Stimulated activated CD8-positive, alpha-beta memory T cell treated with anti-CD3 and anti-CD28 coated beads, Interleukin-15, amount 100 ng/mL, for 4 hours (primary cell): Measurements from ENCODE around the gene EPN2.

Experiments used
- DNase-seq, 2 donors: peaks; one replicate each; pipeline ENCODE4 v3.0.0-alpha.2; 2020; ENCODE audit warnings: low read depth in 2 of 2

Gene EPN2

DNA sequence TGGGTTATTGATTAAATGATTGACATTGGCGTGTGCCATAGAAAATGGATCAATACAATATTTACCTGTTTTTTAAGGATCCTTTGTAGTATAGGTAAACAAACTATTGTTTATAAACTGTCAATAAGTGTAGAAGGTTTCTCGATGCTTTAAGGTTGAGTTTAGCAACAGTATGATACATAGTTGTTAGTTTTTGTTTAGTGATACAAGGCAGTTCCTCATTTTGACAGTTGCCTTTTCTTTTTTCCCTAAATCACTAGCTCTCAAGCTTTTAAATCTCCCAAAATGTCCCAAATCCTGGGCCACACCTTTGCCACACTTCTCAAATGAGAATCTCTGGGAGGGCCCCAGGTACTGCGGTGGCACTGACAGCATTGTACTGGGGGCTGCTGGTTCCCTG is 57.3 kb downstream of the EPN2 start:
- no peak for DNase-seq

DNA sequence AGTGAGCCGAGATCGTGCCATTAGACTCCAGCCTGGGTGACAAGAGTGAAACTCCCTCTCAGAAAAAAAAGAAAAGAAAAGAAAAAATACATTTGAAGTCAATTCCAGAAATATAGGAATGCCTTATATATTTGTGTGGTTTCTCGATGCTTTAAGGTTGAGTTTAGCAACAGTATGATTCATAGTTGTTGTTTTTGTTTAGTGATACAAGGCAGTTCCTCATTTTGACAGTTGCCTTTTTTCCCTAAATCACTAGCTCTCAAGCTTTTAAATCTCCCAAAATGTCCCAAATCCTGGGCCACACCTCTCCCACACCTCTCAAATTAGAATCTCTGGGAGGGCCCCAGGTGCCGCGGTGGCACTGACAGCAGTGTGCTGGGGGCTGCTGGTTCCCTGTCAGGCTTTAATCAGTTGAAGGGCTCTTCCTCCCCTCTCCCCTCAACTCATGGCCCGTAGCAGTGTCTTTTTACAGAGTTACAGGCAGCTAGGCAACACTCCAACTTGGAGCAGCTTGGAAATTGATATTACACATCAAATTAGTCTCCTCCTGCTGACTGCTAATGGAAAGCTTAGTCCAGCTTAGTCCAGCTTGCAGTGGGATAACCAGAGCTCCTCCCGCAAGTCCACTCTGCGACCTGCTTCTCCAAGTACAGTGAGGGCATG is 58.4 kb downstream of the EPN2 start:
- DNase-seq = no peak

DNA sequence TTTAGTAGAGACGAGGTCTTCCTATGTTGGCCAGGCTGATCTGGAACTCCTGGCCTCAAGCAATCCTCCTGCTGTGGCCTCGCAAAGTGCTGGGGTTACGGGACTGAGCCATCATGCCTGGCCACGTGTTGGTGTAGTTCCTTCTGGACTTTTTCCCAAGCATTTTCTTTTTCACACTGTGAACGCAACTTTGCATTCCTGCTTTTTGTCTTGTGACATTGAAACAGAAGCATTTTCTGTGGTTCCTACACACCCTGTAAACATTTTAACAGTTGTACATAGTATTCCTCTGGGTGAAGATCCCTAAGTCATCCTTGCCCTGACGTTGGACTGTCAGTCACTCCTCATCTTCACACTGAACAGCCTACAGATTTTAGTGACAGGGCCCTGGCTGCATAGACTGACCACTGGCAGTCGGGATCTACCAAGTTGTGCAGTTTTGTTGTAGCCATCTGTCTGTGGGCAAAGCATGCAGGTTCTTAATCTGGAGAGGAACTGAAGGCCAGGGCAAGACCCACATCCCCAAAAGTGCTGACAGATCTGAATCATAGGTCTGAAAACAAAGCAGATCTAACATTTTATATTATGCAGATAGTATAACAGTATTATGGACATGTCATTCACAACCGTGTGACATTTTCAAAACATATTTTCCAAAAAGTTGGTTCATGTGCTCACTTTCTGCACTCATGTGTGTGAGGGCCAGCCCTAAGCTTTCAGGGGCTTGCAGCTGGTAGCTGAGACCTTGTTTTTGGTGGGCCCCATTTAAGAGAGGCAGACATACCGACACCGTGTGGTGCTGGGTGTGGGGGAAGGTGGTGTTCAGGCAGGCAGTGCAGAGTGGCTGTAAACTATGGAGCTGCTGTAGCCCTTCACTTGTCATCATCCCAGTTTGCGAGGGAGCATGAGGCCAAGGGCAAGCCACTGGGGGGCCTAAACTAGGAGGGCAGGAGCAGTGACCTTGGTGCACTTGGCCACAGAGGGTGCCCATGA is 59.9 kb downstream of the EPN2 start:
- no peak for DNase-seq

DNA sequence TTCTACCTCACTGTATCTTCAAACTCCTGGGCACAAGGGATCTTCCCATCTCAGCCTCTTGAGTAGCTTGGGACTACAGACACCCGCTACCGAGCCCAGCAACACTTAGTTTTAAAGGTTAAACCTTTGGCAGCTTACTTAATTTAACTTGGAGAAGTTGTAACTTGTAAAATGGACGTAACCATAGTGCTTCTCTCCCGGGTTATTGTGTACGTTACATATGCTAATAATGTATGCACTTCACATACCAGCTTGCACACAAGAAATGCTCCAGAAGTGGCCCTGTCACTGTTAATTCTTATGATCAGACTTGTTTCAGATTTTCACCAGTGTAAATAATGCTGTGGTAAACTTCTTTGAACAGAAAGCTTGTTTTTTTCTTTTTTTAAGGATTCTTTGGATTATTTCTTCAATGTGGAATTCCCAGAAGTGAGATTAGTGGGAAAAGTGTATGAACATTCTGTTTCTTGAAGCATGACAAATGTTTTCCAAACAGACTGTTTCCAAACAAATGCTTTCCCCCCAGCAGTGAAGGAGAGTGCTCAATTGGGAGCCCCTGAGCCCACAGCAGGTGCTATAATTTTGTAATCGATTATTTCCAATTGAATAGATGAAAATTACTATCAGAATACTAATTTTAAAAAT is 61.5 kb downstream of the EPN2 start:
- no peak for DNase-seq

DNA sequence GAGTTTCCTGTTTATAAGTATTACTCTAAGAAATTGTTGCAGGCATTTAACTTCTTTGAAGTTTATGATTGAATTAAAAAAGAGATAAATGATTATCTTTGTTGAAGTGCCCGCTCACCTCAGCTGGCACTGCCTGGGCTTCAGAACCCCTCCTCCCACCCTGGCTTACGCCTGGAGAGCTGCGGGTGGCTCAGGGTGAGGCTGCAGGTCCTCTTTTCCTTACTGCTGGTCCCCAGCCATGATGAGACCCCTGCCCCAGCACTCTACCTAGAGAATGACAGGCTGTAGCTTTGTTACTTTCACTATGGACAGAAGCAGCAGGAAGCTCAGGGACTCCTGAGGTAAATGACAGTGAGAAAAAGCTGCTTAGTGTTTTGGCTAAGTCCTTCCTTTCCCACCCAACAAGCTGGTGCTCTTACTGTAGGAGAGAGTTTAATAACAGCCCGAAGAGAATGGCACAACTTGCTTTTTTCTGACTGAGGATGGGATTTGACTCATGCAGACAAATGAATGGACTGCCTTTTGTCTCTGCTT is 62.1 kb downstream of the EPN2 start:
- DNase-seq = no peak

DNA sequence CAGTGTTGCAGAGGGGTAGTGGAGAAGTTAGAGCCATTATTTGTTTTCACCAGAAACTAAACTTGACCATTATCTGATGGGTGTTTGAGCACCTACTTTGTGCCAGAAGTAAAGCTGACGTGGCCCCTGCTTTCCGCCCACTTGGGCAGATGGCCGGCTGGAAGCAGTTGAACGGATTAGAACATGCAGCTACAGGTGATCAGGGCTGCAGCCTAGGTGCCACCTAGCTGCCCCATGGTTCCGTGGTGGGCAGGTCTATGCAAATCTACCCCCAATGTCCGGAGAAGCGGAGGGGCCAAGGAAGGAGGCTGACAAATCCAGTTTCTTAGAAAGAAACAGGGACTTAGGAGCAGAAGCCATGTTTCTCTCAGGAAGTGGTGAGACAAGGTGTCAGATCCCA is 62.7 kb downstream of the EPN2 start:
- no peak for DNase-seq

DNA sequence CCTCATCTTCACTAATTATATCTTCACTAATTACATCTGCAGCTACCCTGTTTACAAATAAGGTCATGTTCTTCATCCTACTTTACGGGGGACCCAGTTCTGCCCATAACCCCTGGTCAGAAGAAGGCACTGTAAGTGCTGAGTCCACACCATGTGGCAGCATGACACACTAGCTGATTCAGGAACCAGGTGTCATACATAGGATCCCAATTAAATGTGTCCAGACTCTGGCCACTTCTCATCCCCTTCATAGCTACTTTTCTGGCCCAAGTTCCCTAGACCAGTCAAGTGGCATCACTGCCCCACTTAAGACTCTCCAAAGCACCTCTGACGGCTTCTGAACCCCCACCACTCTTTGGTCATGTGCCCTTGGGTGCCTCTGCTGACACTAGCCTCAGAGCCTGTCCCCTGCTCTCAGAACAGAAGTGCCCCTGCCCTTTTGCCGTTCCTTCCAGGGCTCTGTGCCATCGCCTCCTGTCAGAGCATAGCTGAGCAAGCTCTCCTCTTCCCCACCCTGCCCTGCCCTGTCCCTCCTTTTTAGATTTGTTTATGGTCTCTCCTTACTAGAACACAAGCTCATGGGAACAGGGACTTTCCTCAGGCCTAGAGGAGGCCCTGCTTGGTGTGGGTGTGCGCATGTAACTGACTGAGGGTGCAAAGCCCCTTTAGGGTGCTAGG is 64.2 kb downstream of the EPN2 start:
- DNase-seq = no peak

DNA sequence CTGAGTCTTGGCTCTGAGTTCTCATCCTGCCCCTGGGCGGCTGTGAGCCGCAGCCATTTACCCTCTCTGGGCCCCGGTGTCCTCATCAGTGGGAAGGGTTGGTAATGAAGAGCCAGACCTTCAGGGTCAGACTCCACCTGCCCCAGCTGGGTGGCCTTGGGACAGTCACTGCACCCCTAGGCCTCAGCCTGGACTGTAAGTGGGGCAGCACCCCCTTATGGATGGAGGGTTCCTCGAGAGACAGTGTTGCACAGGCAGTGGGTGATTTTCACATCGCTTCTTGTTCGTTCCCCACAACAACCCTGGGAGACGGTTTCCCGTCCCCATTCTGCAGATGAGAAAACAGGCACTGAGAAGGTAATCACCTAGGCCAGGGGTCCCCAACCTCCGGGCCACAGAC is 64.8 kb downstream of the EPN2 start:
- DNase-seq = no peak

DNA sequence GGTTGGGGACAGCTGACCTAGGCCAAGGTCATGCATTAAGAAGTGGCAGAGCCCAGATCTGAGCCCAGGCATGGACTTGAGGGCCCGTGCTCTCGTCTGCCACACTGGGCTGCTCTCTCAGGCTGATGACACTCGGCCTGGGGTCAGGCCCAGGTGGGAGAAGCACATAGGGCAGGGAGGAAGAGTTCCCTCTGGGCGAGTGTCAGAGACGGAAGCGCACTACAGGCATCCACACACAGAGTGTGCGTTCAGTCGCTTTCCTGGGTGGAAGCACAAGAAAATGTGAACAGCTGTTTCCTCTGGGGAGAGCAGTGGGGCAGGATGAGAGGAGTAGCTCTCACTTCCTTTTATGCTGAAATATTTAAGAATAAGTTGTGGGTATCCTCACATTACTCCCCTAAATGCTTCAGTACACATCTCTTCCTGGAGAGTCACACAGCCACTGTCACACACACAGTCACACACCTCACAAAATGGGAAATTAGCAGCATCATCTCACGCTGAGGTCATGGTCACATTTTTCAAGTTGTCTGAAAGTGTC is 65.7 kb downstream of the EPN2 start:
- DNase-seq = no peak

DNA sequence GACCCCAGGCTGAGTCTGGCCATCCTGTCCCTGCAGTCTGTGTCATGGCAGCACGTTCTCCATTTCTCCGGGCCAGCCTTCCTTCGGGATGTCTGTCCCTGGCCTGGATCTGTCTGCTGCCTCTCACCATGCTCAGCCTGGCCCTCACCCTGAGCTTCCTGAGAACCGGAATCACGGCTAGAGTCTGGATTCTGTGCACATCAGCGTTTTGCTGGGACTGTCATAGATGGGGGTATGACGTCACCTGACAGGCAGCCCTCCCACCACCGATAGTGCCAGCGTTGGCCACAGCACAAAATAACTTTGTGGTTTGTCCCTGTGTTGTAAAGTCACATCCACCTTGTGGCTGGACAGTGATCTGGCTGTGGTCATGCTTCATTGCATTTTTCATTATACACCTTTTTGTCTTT is 66.2 kb downstream of the EPN2 start:
- no peak for DNase-seq

DNA sequence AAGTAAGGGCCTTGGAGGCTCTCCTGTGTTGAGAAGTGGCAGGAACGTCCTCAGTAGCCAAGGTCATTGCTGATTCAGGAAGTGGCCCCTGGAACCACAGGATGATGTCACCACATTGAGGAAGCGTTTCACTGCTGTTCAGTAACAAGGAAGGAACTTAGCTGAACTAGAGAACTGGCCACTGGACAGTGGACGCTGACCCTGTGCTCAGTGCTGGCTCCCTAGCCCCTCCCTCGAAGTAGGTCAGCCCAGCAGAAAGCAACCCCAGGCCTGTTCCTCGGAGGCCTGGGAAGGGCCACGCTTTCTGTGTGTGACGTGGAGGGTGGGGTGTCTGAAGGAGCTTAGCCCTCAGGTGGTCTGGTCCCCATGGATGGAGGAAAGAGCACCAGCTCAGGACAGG is 67.0 kb downstream of the EPN2 start:
- DNase-seq = no peak

DNA sequence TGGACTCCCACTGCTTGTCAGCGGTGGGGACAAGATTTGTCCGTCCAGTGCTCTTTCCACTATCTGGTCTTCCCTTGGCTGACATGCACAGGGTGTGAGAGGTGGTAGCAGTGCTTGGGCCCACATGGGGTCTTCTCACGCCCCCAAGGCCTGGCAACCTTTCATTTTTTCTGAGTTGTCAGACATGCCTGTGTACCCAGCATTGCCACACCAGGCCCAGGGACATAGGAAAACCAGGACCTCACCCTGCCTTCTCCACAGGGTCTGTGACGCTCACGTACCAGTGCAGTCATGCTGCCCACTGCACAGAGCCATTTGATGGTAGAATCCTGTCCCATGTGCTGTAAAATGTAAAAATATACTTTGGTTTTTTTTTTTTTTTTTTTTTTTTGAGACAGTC is 67.6 kb downstream of the EPN2 start:
- no peak for DNase-seq

DNA sequence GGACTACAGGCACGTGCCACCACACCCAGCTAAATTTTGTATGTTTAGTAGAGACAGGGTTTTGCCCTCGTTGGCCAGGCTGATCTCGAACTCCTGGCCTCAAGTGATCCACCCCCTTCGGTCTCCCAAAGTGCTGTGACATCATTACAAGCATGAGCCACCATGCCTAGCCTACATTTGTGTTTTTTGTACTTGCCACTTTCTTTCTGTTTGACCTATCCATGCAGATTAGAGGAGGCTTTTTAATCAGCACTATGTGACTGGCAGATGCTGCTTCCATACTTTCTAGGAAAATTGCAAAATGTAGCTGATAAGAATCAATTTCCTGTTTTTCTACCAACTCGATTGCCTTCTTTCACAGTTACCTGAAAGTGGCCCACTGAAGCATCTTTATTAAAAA is 68.1 kb downstream of the EPN2 start:
- no peak for DNase-seq

DNA sequence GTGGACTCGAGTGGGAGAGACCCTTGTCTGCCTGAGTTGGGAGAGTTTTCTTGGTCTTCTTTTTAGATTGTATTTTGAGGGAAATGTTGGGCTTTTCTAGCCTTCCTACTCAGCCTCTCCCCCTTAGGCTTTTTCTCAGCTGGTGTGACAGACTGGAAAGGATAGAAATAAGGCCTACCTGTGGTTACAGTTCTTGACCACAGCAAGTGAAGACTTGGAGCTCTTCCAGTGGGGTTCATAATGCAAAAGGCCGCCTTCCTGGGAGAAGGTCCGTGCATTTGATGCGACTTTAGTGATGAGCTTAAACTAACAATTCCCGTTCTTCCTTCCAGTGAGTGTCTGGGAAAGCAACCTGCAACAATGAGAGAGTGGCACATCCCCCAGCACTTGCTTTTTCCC is 68.6 kb downstream of the EPN2 start:
- no peak for DNase-seq

DNA sequence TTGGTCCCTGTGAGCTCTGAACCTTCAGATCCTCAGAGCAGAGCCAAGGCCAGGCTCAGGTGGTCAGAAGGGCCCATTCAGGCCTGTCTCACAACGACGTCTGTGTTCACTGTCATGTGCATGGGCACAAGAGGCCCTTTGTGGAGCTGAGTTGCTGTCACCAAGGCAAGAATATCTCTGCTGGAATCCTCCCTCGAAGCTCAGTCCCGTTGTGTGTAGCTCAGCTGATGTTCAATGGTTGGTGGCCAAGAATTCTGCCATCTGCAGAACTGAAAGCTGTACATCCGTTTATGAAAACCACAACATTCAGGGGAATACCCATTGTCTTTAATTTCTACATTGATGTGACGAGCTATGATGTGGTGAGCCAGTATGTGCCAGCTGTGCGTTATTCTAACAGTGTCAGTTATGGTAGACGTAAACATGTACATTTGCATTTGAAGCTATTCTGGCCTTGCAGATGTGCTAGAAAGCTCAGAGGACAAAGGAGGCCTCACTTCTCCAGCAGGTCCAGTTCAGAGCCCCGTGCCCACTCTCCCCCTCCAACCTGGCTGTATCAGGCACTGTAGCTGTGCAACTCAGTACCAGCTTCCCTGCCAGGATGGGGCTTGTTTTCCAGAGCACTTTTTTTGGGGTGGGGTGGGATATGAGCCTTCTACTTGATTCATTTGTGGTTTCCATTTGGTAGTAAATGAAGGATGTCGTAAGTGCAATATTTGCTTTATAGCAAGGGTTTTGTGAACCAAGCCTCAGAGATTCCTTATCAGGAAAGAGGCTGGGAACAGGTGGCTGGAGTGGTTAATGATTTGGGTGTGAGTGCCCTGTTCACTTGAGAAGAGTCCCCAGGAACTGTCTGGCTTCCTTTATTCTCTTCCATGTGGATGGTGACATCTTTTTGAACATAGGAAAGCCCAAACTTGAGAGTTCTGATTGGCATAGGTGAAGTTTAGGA is 69.3 kb downstream of the EPN2 start:
- no peak for DNase-seq

DNA sequence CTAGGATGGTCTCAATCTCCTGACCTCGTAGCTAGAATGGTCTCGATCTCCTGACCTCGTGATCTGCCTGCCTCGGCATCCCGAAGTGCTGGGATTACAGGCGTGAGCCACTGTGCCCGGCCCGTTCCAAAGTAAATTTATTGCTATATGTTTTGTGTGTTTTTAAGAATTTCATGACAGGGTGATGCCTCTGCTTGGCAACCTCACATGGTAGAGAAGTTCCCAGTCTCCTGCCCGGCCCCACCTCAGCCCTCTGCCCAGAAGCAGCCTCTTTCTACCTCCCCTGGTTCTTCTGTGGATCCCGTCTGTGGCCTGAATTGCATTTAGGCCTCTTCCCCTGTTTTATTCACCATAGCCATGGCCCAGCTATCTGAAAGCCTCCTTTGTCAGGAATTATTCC is 70.4 kb downstream of the EPN2 start:
- DNase-seq = no peak

DNA sequence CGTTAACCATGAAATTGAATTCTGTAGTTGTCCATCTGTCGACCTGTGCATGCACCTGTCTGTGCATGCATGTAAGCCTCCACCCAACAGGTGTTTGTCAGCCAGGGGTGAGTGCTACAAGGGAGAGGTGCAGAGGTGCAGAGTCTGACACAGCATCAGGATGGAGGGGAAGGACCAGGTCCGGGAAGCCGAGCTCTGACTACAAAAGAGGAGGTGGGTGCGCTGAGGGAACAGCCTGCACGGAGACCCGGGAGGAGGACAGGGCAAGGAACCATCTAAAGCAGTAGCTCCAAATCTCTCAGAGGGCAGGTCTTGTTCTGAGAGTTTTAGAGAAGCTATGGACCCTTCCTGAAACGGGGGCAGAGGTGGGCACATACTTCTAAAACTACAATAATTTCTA is 71.2 kb downstream of the EPN2 start:
- no peak for DNase-seq

DNA sequence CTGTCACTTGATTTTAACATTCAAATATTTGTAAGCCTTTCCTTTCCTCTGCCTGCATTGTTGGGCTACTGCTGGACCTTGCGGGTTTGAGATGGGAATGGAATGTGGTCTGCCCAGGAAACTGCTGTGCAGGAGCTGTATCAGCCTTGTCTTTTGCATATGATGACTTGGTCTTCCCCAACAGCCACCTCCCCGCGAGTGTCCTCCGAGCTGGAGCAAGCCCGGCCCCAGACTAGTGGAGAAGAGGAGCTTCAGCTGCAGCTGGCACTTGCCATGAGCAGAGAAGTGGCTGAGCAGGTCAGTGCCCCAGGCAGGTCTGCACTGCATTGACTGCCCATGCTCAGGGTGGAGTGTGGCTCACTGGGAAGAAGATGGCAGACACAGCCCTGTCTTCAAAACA is 72.5 kb downstream of the EPN2 start:
- DNase-seq = no peak

DNA sequence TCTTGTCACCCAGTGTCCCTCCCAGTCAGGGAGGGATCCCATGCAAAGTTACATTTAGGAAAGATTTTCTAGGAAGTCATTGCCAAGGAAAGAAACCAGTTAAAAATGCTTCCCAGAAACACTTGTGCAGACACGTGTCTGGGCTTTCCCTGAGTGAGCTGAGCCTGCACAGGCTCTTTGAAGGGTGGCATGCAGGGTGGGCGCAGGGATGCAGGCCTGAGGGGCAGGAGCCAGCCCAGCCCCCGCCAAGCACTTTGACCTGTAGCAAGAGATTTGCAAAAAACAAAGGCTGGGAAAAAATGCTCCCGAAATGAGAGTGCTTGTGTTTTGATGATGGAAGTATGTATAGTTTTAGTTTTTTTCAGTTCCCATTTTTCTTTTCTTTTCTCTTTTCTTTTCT is 73.0 kb downstream of the EPN2 start:
- no peak for DNase-seq

DNA sequence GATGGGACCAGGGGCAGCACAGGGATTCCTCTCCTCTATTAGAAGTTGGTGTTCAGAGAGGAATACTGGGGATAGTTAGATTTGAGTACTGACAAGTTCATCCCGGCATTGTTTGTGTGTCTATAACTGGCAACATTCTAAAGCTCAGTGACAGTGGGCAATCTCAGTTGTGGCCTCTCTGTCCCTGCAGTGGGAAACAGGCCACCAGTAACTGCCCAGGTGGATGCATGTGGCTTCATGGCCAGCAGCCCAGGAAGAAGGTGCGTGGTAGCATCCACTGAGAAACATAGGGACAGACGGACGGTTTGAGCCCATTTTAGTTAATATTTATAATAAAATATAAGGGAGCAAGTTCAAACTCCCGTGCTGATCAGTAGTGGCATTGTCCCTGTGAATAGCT is 73.8 kb downstream of the EPN2 start:
- no peak for DNase-seq
